Activated T-helper 2 cell treated with anti-CD3 and anti-CD28 coated beads, Interferon-gamma antibody, Interleukin-2, Interleukin-4, amounts not matched to agents 10 μg/mL and 5 μg/mL and 100 μg/mL, durations not matched to agents 14 hours and 24 hours and 36 hours (primary cell): Measurements from ENCODE around the gene SYNDIG1L. TPM values are rescaled to one million over a fixed set of nuclear protein-coding genes. Genes with fewer than 3 reads are reported as not detected.

ENCODE experiments used
- DNase-seq: peaks from one replicate; pipeline ENCODE4 v3.0.0; 2021; ENCODE audit warnings: low spot score
- H3K27ac Mint-ChIP-seq: one replicate; pipeline ENCODE4 v1.8.0; 2021; ENCODE audit warnings: mixed read lengths
- H3K27me3 Mint-ChIP-seq: one replicate; pipeline ENCODE4 v1.8.0; 2021; ENCODE audit warnings: low read depth, mixed read lengths
- H3K36me3 Mint-ChIP-seq: one replicate; pipeline ENCODE4 v1.8.0; 2021; ENCODE audit warnings: low read depth, mixed read lengths
- H3K4me1 Mint-ChIP-seq: one replicate; pipeline ENCODE4 v1.8.0; 2021; ENCODE audit warnings: low read depth, mixed read lengths
- H3K4me3 Mint-ChIP-seq: one replicate; pipeline ENCODE4 v1.8.0; 2021; ENCODE audit warnings: low read depth, mild to moderate bottlenecking, moderate library complexity, mixed read lengths
- H3K9me3 Mint-ChIP-seq: one replicate; pipeline ENCODE4 v1.8.0; 2021; ENCODE audit warnings: mixed read lengths
- intact Hi-C: fragments of 100-400 bp; cut with micrococcal nuclease; formaldehyde crosslinking; loops from one replicate; pipeline ENCODE4 v1.15.1; 2023
- total RNA-seq: library from RNA; stranded (reverse); gene quantifications from 2 replicates; pipeline ENCODE4 v1.2.3, GENCODE V29; 2022

The SYNDIG1L gene
- total RNA-seq, 1 donor from 2014 or later, result not detected

- intact Hi-C loops, result no loop called here
- Mint-ChIP-seq H3K4me1 (peaks cover 4% of the 10 kb centered on the region), H3K4me3 (no peak overlapping the region), H3K9me3 (no peaks in the 10 kb centered on the region), H3K27me3 (no peaks in the 10 kb centered on the region), H3K36me3 (no peaks in the 10 kb centered on the region), H3K27ac (no peak overlapping the region)
- DNase-seq, result no peak
Observed at GRCh38 chr14:74407021-74407800, 18.8 kb downstream of the SYNDIG1L start.

DNA sequence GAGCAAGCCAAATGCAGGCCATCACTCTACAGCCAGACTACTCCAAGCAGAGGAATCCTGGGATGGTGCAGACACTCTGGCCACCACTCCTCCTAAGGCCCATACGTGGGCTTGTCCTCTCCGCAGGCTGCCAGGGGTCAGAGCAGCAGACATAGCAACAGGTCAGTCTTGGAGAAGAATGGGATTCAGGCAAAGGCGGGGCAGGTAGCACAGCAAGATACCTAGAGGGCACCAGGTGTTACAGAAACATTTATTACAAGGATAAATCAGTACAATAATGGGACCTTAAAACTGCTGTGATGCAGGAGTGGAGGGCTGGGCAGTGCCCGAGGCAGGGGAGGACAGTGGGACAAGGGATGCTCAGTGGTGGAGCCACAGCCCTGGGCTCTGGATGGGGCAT, 20.3 kb downstream of the SYNDIG1L start:
- H3K4me1 Mint-ChIP-seq, result peaks cover 16% of the 10 kb centered on the region
- DNase-seq, result no peak
- intact Hi-C loops, result no loop called here
- H3K36me3 Mint-ChIP-seq, result no peaks in the 10 kb centered on the region
- H3K4me3 Mint-ChIP-seq, result no peak overlapping the region
- no peaks in the 10 kb centered on the region for H3K9me3 Mint-ChIP-seq
- H3K27me3 Mint-ChIP-seq, result no peaks in the 10 kb centered on the region
- no peak overlapping the region for H3K27ac Mint-ChIP-seq

GRCh38 chr14:74404435-74404834, 21.6 kb downstream of the SYNDIG1L start:
- Mint-ChIP-seq H3K9me3 (no peaks in the 10 kb centered on the region), H3K4me3 (no peak overlapping the region), H3K4me1 (peaks cover 16% of the 10 kb centered on the region), H3K27me3 (peaks cover 5% of the 10 kb centered on the region), H3K36me3 (no peaks in the 10 kb centered on the region), H3K27ac (no peak overlapping the region)
- intact Hi-C loops, result no loop called here
- no peak for DNase-seq

DNA sequence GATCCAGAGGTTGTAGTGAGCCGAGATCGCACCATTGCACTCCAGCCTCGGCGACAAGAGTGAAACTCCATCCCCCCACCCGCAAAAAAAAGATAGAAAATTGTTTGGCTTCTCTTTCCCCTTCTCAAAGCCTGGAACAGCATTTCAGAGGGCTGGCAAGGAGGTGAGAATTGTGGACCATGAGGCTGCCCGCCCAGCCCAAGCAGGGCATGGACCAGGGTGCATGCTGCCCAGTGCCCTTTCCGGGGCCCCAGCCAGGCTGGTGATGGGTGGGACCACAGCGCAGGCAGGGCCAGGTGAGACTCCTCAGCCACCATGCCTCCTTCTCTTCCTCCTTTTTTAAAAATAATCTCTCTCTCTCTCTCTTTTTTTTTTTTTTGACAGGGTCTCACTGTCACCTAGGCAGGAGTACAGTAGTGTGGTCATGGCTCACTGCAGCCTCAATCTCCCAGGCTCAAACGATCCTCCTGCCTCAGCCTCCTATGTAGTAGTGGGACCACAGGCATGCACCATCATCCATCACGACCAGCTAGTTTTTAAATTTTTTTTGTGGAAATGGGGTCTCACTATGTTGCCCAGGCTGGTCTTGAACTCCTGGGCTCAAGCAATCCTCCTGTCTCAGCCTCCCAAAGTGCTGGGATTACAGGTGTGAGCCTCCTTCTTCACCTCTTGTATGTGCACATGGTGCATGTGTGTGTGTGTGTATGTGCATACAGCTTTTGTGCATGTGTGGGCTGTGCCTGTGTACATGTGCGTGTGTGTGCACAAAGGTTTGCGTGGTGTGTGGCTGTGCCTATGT, 22.2 kb downstream of the SYNDIG1L start:
- intact Hi-C loops, result no loop called here
- no peak overlapping the region for H3K27ac Mint-ChIP-seq
- H3K4me1 Mint-ChIP-seq, result peaks cover 16% of the 10 kb centered on the region
- H3K27me3 Mint-ChIP-seq, result peaks cover 9% of the 10 kb centered on the region
- H3K9me3 Mint-ChIP-seq, result no peaks in the 10 kb centered on the region
- DNase-seq, result no peak
- H3K36me3 Mint-ChIP-seq, result no peaks in the 10 kb centered on the region
- no peak overlapping the region for H3K4me3 Mint-ChIP-seq

DNA sequence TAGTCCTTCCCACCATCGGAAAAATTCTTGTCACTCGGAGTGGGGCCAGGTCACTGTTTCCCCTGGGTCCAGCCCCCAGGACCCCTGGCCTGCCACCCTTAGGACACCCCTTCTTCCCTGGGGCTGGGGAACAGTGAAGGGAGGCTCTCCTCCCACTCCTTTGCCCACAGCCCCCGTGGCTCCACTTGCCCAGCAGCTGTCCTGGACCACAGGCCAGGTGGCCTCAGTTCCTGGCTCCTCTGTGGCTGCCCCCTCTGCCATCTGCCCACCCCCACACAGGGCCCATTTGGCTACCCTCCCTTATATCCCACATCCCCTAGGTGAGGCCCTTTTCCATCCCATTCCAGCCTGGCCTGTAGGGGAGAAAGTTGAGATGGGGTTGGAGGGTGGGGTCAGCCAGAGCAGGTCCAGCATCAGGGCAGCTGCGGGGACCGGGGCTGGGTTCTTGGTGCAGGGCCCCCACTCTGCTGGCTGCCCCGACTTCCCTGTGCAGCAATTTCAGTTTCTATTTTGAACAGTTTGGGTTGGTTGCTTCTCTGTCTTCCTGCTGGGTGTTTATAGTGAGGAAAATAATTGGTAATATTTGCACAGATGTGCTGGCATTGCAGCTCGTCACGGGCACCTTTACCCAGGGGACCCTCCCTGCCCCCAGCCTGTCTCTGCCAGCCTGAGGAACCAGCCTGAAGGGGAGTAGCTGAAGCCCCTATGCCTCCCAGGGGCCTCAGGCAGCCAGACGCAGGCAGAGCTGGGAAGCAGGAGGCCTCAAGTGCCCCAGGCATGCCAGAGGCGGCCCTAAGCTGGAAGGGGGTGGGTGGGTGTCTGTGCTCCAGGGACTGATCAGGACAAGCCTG, 23.4 kb downstream of the SYNDIG1L start:
- no peak for DNase-seq
- intact Hi-C loops, result no loop called here
- no peak overlapping the region for H3K4me3 Mint-ChIP-seq

DNA sequence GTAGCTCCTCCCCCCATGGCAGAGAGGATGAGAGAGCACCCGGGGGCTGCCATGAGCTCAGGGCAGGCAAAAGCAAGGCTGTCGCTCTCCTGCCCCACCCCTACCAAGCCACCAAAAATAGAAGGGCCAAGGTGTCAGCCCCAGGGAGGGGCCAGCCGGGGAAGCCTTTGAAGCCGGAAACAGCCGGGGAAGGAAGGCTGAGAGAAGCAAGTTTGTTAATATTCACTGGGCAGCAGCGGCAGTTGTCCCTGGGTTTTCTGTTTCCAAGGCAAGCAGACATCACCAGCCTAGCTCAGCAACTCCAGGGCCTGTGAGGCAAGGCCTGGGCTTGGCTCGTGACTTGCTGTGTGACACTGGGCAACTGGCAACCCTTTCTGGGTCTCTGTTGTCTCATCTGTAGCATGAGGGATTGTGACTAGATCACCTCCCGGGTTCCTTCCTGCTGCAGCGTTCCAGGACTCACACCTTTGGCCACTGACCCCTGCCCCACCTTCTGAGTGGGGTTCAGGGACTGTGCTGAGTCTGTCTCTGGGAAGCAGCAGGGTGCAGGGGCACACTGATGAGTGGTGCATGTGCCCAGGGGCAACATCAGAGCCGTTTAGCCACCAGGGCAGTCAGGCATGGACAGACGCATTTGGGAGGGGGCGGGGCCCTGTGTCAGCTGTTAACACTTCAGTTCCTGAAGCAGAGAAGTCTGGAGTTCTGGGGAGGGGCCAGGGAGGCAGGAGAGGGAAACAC, 24.3 kb downstream of the SYNDIG1L start:
- H3K27ac Mint-ChIP-seq, result peak overlapping the region; percentile 54
- peaks cover 16% of the 10 kb centered on the region for H3K4me1 Mint-ChIP-seq
- peaks cover 18% of the 10 kb centered on the region for H3K27me3 Mint-ChIP-seq
- H3K9me3 Mint-ChIP-seq, result no peaks in the 10 kb centered on the region
- intact Hi-C loops, result no loop called here
- H3K4me3 Mint-ChIP-seq, result peak overlapping the region; percentile 10
- H3K36me3 Mint-ChIP-seq, result no peaks in the 10 kb centered on the region
- DNase-seq, result peak; percentile 65

More for the DNA sequence above, 23.4 kb downstream of the SYNDIG1L start:
- H3K27me3 Mint-ChIP-seq, result peaks cover 13% of the 10 kb centered on the region
- H3K36me3 Mint-ChIP-seq, result no peaks in the 10 kb centered on the region
- peak overlapping the region; percentile 45 for H3K27ac Mint-ChIP-seq
- H3K9me3 Mint-ChIP-seq, result no peaks in the 10 kb centered on the region
- H3K4me1 Mint-ChIP-seq, result peaks cover 16% of the 10 kb centered on the region

GRCh38 chr14:74400919-74401503, 25.0 kb downstream of the SYNDIG1L start:
- Mint-ChIP-seq H3K36me3 (no peaks in the 10 kb centered on the region), H3K27me3 (peaks cover 19% of the 10 kb centered on the region), H3K4me3 (no peak overlapping the region), H3K27ac (peak overlapping the region; percentile 54), H3K4me1 (peaks cover 16% of the 10 kb centered on the region), H3K9me3 (no peaks in the 10 kb centered on the region)
- intact Hi-C loops, result no loop called here
- DNase-seq, result no peak

GRCh38 chr14:74400031-74400685, 25.9 kb downstream of the SYNDIG1L start:
- intact Hi-C loops, result no loop called here
- Mint-ChIP-seq H3K27me3 (peaks cover 19% of the 10 kb centered on the region), H3K36me3 (no peaks in the 10 kb centered on the region), H3K27ac (peak overlapping the region; percentile 18), H3K4me3 (no peak overlapping the region), H3K4me1 (peaks cover 16% of the 10 kb centered on the region), H3K9me3 (no peaks in the 10 kb centered on the region)
- no peak for DNase-seq

DNA sequence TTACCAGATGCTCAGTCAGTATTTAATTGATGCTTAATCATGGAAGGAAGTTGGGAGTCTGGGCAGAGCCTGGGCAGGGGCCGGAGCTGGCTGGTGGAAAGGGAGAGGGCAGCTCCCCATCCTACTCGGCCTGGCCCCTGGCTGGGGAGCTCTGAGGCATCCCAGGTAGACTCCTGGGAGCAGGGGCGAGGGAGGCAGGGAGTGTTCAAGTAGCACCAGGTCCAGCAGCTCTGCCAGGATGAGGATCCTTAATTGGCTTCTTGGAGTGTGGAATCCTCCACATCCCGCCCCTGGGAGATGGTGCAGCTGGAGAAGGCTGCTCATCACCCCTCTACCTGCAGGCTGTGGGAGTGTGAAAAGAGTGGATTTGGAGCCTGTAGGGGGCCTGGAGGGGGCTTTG, 30.9 kb downstream of the SYNDIG1L start:
- no peaks in the 10 kb centered on the region for H3K4me1 Mint-ChIP-seq
- DNase-seq, result no peak
- H3K27me3 Mint-ChIP-seq, result peaks cover 20% of the 10 kb centered on the region
- H3K4me3 Mint-ChIP-seq, result no peak overlapping the region
- no peaks in the 10 kb centered on the region for H3K36me3 Mint-ChIP-seq
- intact Hi-C loops, result no loop called here
- no peaks in the 10 kb centered on the region for H3K9me3 Mint-ChIP-seq
- no peak overlapping the region for H3K27ac Mint-ChIP-seq

DNA sequence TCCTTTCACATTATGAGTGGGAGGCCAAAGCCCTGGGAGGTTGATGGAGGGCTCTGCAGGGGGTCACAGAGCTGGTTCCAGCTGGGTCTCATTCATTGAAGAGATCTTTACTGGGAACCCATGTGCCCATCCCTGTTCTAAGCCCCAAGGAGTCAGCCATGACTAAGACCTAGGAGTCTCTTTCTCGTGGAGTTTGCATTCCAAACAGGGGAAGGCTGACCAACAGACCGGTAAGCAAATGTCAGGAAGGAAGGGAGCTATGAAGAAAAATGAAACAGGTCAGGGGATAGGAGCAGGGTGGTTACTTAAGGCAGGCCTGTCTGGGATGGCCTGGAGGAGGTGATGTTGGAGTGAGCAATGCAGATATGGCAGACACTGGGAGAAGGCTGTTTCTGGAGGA, 31.5 kb downstream of the SYNDIG1L start:
- no peak overlapping the region for H3K4me3 Mint-ChIP-seq
- H3K27ac Mint-ChIP-seq, result no peak overlapping the region
- H3K4me1 Mint-ChIP-seq, result no peaks in the 10 kb centered on the region
- no peaks in the 10 kb centered on the region for H3K36me3 Mint-ChIP-seq
- DNase-seq, result no peak
- no peaks in the 10 kb centered on the region for H3K9me3 Mint-ChIP-seq
- intact Hi-C loops, result no loop called here
- H3K27me3 Mint-ChIP-seq, result peaks cover 17% of the 10 kb centered on the region

DNA sequence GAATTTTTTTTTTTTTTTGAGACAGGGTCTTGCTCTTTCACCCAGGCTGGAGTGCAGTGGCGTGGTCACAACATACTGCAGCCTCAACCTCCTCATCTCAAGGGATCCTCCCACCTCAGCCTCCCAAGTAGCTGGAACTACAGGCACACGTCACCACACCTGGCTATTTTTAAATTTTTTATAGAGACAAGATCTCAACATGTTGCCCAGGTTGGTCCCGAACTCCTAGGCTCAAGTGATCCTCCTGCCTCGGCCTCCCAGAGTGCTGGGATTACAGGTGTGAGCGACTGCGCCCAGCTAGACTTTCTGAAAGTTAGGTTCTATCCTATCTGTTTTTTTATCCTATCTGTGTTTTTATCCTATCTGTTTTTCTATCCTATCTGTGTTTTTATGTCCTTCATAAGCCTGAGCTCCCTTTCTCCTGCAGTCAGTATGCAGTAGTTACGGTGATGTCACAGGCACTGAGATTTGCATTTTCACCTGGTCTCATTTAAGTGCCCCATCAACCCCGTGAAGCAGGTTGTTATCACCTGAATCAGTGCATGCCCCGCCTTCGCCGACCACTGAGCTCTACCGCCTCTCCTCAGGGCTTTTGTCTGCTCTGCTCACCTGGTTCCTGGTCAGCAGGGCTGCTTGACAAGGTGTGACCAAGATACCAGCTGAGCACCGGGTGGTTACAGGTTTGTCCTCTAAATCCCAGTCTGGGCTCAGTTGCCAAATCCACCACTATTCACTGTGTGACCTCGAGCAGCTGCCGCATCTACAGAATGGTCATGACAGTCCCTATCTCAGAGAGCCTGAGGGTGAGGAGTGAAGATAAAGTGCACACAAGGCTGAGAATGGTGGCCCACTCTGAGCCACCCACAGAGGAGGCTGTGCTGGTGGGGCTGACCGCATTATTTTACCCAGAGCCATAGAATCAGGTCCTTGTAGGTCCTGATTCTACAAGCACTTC, 33.1 kb downstream of the SYNDIG1L start:
- no peaks in the 10 kb centered on the region for H3K4me1 Mint-ChIP-seq
- no peaks in the 10 kb centered on the region for H3K9me3 Mint-ChIP-seq
- intact Hi-C loops, result no loop called here
- no peak overlapping the region for H3K4me3 Mint-ChIP-seq
- no peaks in the 10 kb centered on the region for H3K36me3 Mint-ChIP-seq
- no peak overlapping the region for H3K27ac Mint-ChIP-seq
- peaks cover 14% of the 10 kb centered on the region for H3K27me3 Mint-ChIP-seq
- no peak for DNase-seq
